ENCODE results near the gene ANXA10. TPM values are rescaled to one million over a fixed set of nuclear protein-coding genes. Genes with fewer than 3 reads are reported as not detected.

Gene ANXA10
- polyA plus RNA-seq, 1 donor (not counting 4 experiments of a cell fraction or from before 2014, with no cell fraction given), result not detected

GRCh38 chr4:168141733-168142132 lies 49.4 kb downstream of the ANXA10 start:
- Histone ChIP-seq H3K27ac (ENCODE audit: control insufficient read depth, insufficient read depth, low read length) (no peak overlapping the region), H2AFZ (ENCODE audit: control insufficient read depth, low read length) (no peak overlapping the region), H3K4me2 (ENCODE audit: control insufficient read depth, extremely low read depth, insufficient read depth, low read depth, low read length) (no peak overlapping the region), H3K9ac (ENCODE audit: control insufficient read depth, extremely low read depth, insufficient read depth, low read length) (no peak overlapping the region), H3K27me3 (ENCODE audit: control insufficient read depth, extremely low read depth, insufficient read depth, low read length) (no peaks in the 10 kb centered on the region), H3K4me1 (ENCODE audit: control insufficient read depth, extremely low read depth, insufficient read depth, low read length) (peaks cover 18% of the 10 kb centered on the region), H3K4me3 (ENCODE audit: control insufficient read depth in 2 of 3, extremely low read depth in 1 of 3, insufficient read depth in 2 of 3, low read depth in 1 of 3, low read length in 3 of 3) (no peak overlapping the region), H3K79me2 (ENCODE audit: control insufficient read depth, insufficient read depth, low read length) (no peaks in the 10 kb centered on the region), H3K9me3 (ENCODE audit: control insufficient read depth, low read depth, low read length) (no peaks in the 10 kb centered on the region), H3K9me1 (ENCODE audit: control insufficient read depth, extremely low read depth, insufficient read depth, low read length) (no peaks in the 10 kb centered on the region), H4K20me1 (ENCODE audit: control insufficient read depth, extremely low read depth, insufficient read depth, low read length) (no peaks in the 10 kb centered on the region), H3K36me3 (ENCODE audit: control insufficient read depth in 2 of 2, extremely low read depth in 1 of 2, insufficient read depth in 2 of 2, low read length in 2 of 2) (no peaks in the 10 kb centered on the region)
- DNase-seq (ENCODE audit: low read depth, low spot score) (no peak), FAIRE-seq (no peak)
- no peak for TF ChIP-seq CTCF (optimal IDR thresholded peaks at IDR 0.05 in 1 of 3, IDR thresholded peaks at IDR 0.05 in 1 of 3, conservative IDR thresholded peaks at IDR 0.05 in 1 of 3; ENCODE audit: extremely low read depth in 1 of 3, insufficient read depth in 2 of 3, low read length in 3 of 3)
- TF ChIP-seq EZH2 (IDR thresholded peaks at IDR 0.05; ENCODE audit: low read length), result no peak
- dilution Hi-C loops (cut with MboI; ENCODE audit: extremely low pct_ligation_motif_present, low sequenced_read_pairs), result no loop called here

- no peak for TF ChIP-seq EZH2 (IDR thresholded peaks at IDR 0.05; ENCODE audit: low read length)
- no peak for TF ChIP-seq CTCF (optimal IDR thresholded peaks at IDR 0.05 in 1 of 3, IDR thresholded peaks at IDR 0.05 in 1 of 3, conservative IDR thresholded peaks at IDR 0.05 in 1 of 3; ENCODE audit: extremely low read depth in 1 of 3, insufficient read depth in 2 of 3, low read length in 3 of 3)
- H3K4me3 ChIP-seq (ENCODE audit: control insufficient read depth in 2 of 3, extremely low read depth in 1 of 3, insufficient read depth in 2 of 3, low read depth in 1 of 3, low read length in 3 of 3), result no peak overlapping the region
- H2AFZ ChIP-seq (ENCODE audit: control insufficient read depth, low read length), result no peak overlapping the region
- H3K9me3 ChIP-seq (ENCODE audit: control insufficient read depth, low read depth, low read length), result no peaks in the 10 kb centered on the region
- H3K4me2 ChIP-seq (ENCODE audit: control insufficient read depth, extremely low read depth, insufficient read depth, low read depth, low read length), result no peak overlapping the region
- no peak for DNase-seq (ENCODE audit: low read depth, low spot score)
- no peaks in the 10 kb centered on the region for H3K9me1 ChIP-seq (ENCODE audit: control insufficient read depth, extremely low read depth, insufficient read depth, low read length)
- H3K36me3 ChIP-seq (ENCODE audit: control insufficient read depth in 2 of 2, extremely low read depth in 1 of 2, insufficient read depth in 2 of 2, low read length in 2 of 2), result no peaks in the 10 kb centered on the region
- dilution Hi-C loops (cut with MboI; ENCODE audit: extremely low pct_ligation_motif_present, low sequenced_read_pairs), result no loop called here
- H3K27me3 ChIP-seq (ENCODE audit: control insufficient read depth, extremely low read depth, insufficient read depth, low read length), result no peaks in the 10 kb centered on the region
- H4K20me1 ChIP-seq (ENCODE audit: control insufficient read depth, extremely low read depth, insufficient read depth, low read length), result no peaks in the 10 kb centered on the region
- H3K79me2 ChIP-seq (ENCODE audit: control insufficient read depth, insufficient read depth, low read length), result no peaks in the 10 kb centered on the region
- H3K9ac ChIP-seq (ENCODE audit: control insufficient read depth, extremely low read depth, insufficient read depth, low read length), result no peak overlapping the region
- no peak for FAIRE-seq
- H3K4me1 ChIP-seq (ENCODE audit: control insufficient read depth, extremely low read depth, insufficient read depth, low read length), result peaks cover 12% of the 10 kb centered on the region
- H3K27ac ChIP-seq (ENCODE audit: control insufficient read depth, insufficient read depth, low read length), result no peak overlapping the region
Observed at GRCh38 chr4:168143601-168144000, 51.3 kb downstream of the ANXA10 start.
